LoVo (cell line): Measurements from ENCODE around the gene LIN7A.
"Not testable (repeated sequence)": the region's sequence is repeated elsewhere in the genome, so short reads cannot be mapped to it uniquely, and the experiment has no call there.

Source experiments
- DNase-seq: peaks from one replicate; pipeline ENCODE4 v3.0.0-alpha.2; 2016; ENCODE audit warnings: low spot score

Gene LIN7A

GRCh38 chr12:80920006-80920405 is 17.7 kb downstream of the LIN7A start:
- no peak for DNase-seq

GRCh38 chr12:80917651-80918050 is 20.1 kb downstream of the LIN7A start:
- DNase-seq: no peak

GRCh38 chr12:80912901-80913770 is 24.6 kb downstream of the LIN7A start:
- DNase-seq: no peak

GRCh38 chr12:80909370-80909769 is 28.4 kb downstream of the LIN7A start:
- no peak for DNase-seq

GRCh38 chr12:80902711-80903110 is 35.0 kb downstream of the LIN7A start:
- no peak for DNase-seq

GRCh38 chr12:80901661-80902060 is 36.1 kb downstream of the LIN7A start:
- no peak for DNase-seq

- DNase-seq: no peak
These were observed 42.5 kb downstream of the LIN7A start for GRCh38 chr12:80895240-80895639.

- no peak for DNase-seq
These were observed 43.6 kb downstream of the LIN7A start for GRCh38 chr12:80894179-80894578.

- no peak for DNase-seq
These were observed 44.9 kb downstream of the LIN7A start for GRCh38 chr12:80892597-80893445.

- DNase-seq: no peak
These were observed 53.1 kb downstream of the LIN7A start for GRCh38 chr12:80884651-80885050.

GRCh38 chr12:80881106-80881505 is 56.6 kb downstream of the LIN7A start:
- DNase-seq: no peak

- DNase-seq: not testable (repeated sequence)
These were observed 59.3 kb downstream of the LIN7A start for GRCh38 chr12:80878452-80878851.

- DNase-seq: no peak
These were observed 59.9 kb downstream of the LIN7A start for GRCh38 chr12:80877721-80878265.

- no peak for DNase-seq
These were observed 65.7 kb downstream of the LIN7A start for GRCh38 chr12:80872053-80872452.

GRCh38 chr12:80869264-80869663 is 68.5 kb downstream of the LIN7A start:
- no peak for DNase-seq

GRCh38 chr12:80868576-80868975 is 69.2 kb downstream of the LIN7A start:
- peak; percentile 5 for DNase-seq

- DNase-seq: no peak
These were observed 69.8 kb downstream of the LIN7A start for GRCh38 chr12:80867941-80868340.

GRCh38 chr12:80864046-80864735 is 73.5 kb downstream of the LIN7A start:
- no peak for DNase-seq

GRCh38 chr12:80862531-80862930 is 75.2 kb downstream of the LIN7A start:
- DNase-seq: no peak

GRCh38 chr12:80861641-80862378 is 75.9 kb downstream of the LIN7A start:
- DNase-seq: no peak

GRCh38 chr12:80860928-80861327 is 76.8 kb downstream of the LIN7A start:
- no peak for DNase-seq
